Natural killer cell (primary cell): ENCODE data around the gene STAC2. TPM values are rescaled to one million over a fixed set of nuclear protein-coding genes. Genes with fewer than 3 reads are reported as not detected.

Experiments
- ATAC-seq, 3 donors: fragments of 150-1000 bp in 2 of 3; fragments of 200-7000 bp in 1 of 3; cut with Tn5 transposase; 1 replicate in 1 of 3; 2 replicates in 2 of 3; pipeline ENCODE4 v1.10.0; 2021; ENCODE audit warnings: mild to moderate bottlenecking in 2 of 3, moderate library complexity in 2 of 3
- DNase-seq, 2 donors: peaks; one replicate each; pipeline versions ENCODE4 v3.0.0 to v3.0.0-alpha.2; 2013 to 2021; ENCODE audit warnings: mixed read lengths in 1 of 2
- H3K27ac ChIP-seq: one replicate; pipeline ENCODE4 v1.5.1; 2013; ENCODE audit warnings: mild to moderate bottlenecking, low read length
- H3K27me3 ChIP-seq: one replicate; pipeline ENCODE4 v1.6.1; 2013; ENCODE audit warnings: low read length; ENCODE audit not compliant: control insufficient read depth, insufficient read depth
- H3K36me3 ChIP-seq: one replicate; pipeline ENCODE4 v1.6.1; 2013; ENCODE audit warnings: low read length; ENCODE audit not compliant: control insufficient read depth, insufficient read depth
- H3K4me1 ChIP-seq: one replicate; pipeline ENCODE4 v1.6.1; 2013; ENCODE audit warnings: low read length; ENCODE audit not compliant: control insufficient read depth, insufficient read depth
- H3K4me3 ChIP-seq: one replicate; pipeline ENCODE4 v1.5.1; 2013; ENCODE audit warnings: low read length
- H3K9me3 ChIP-seq: one replicate; pipeline ENCODE4 v1.6.1; 2013; ENCODE audit warnings: low read length; ENCODE audit not compliant: control insufficient read depth, insufficient read depth
- H3K27ac Mint-ChIP-seq, 2 donors: one replicate each; pipeline ENCODE4 v1.8.0; 2022; ENCODE audit warnings: mild to moderate bottlenecking in 2 of 2, mixed read lengths in 2 of 2, moderate library complexity in 1 of 2
- H3K27me3 Mint-ChIP-seq, 2 donors: one replicate each; pipeline ENCODE4 v1.8.0; 2022; ENCODE audit warnings: low read depth in 2 of 2, mixed read lengths in 2 of 2
- H3K36me3 Mint-ChIP-seq: one replicate; pipeline ENCODE4 v1.8.0; 2022; ENCODE audit warnings: mixed read lengths
- H3K4me1 Mint-ChIP-seq, 2 donors: one replicate each; pipeline ENCODE4 v1.8.0; 2022; ENCODE audit warnings: mixed read lengths in 2 of 2
- H3K4me3 Mint-ChIP-seq: one replicate; pipeline ENCODE4 v1.8.0; 2022; ENCODE audit warnings: mild to moderate bottlenecking, moderate library complexity, mixed read lengths
- H3K9me3 Mint-ChIP-seq, 2 donors: one replicate each; pipeline ENCODE4 v1.8.0; 2022; ENCODE audit warnings: mixed read lengths in 2 of 2
- CTCF ChIP-seq: fragments of 200-600 bp; IDR thresholded peaks from one replicate; pipeline ENCODE4 v1.8.0; 2022; ENCODE audit warnings: antibody characterized with exemption
- WGBS: methylation state at CpG from one replicate; pipeline ENCODE4 v1.1.7; 2013; ENCODE audit warnings: missing lambda C conversion rate; ENCODE audit not compliant: insufficient coverage; 5-methylcytosine and 5-hydroxymethylcytosine counted together
- intact Hi-C: fragments of 100-400 bp; cut with micrococcal nuclease; formaldehyde crosslinking; loops from one replicate; pipeline ENCODE4 v1.14.2; 2022
- total RNA-seq, 4 donors: library from RNA; stranded (reverse); fragments of 120-200 nt in 1 of 4; gene quantifications; one replicate each; pipeline versions ENCODE4 v1.2.3 to v1.2.4, GENCODE V29; 2013 to 2022

Gene STAC2
- total RNA-seq, 3 donors from 2014 or later (not counting 1 experiment from before 2014, with no cell fraction given): not detected

GRCh38 chr17:39243155-39243554 is 17.4 kb upstream of the STAC2 start:
- no peaks in the 10 kb centered on the region for H3K27me3 ChIP-seq
- H3K27me3 Mint-ChIP-seq: peaks cover 0 to 3% of the 10 kb centered on the region in 2 donors
- H3K27ac Mint-ChIP-seq: no peak overlapping the region
- no peak for TF ChIP-seq CTCF
- WGBS: 85% methylated on average over 8 of the region's 8 CpGs
- intact Hi-C loops: no loop called here
- H3K4me3 ChIP-seq: no peak overlapping the region
- H3K36me3 ChIP-seq: no peaks in the 10 kb centered on the region
- no peak for DNase-seq
- H3K27ac ChIP-seq: no peak overlapping the region
- H3K4me1 Mint-ChIP-seq: peaks cover 16 to 29% of the 10 kb centered on the region in 2 donors
- peaks cover 33% of the 10 kb centered on the region for H3K4me1 ChIP-seq
- no peak overlapping the region for H3K4me3 Mint-ChIP-seq
- no peaks in the 10 kb centered on the region for H3K9me3 Mint-ChIP-seq
- no peaks in the 10 kb centered on the region for H3K9me3 ChIP-seq
- no peaks in the 10 kb centered on the region for H3K36me3 Mint-ChIP-seq
- ATAC-seq: no peak

GRCh38 chr17:39240631-39241030 is 14.9 kb upstream of the STAC2 start:
- 92% methylated on average over 5 of the region's 5 CpGs for WGBS
- peaks cover 0 to 3% of the 10 kb centered on the region in 2 donors for H3K27me3 Mint-ChIP-seq
- DNase-seq: no peak
- no peaks in the 10 kb centered on the region for H3K27me3 ChIP-seq
- H3K4me3 ChIP-seq: no peak overlapping the region
- H3K36me3 Mint-ChIP-seq: no peaks in the 10 kb centered on the region
- peaks cover 42% of the 10 kb centered on the region for H3K4me1 ChIP-seq
- H3K36me3 ChIP-seq: no peaks in the 10 kb centered on the region
- H3K4me3 Mint-ChIP-seq: no peak overlapping the region
- H3K9me3 ChIP-seq: no peaks in the 10 kb centered on the region
- H3K27ac ChIP-seq: no peak overlapping the region
- no peaks in the 10 kb centered on the region for H3K9me3 Mint-ChIP-seq
- intact Hi-C loops: no loop called here
- ATAC-seq: no peak
- H3K27ac Mint-ChIP-seq: no peak overlapping the region
- TF ChIP-seq CTCF: no peak
- H3K4me1 Mint-ChIP-seq: peaks cover 16 to 33% of the 10 kb centered on the region in 2 donors

- intact Hi-C loops: loop anchor here (5.0 kb wide), 1 partner anchor 172 kb away; no protein-coding TSS in a partner anchor
- ATAC-seq (peak; percentile 44 to 57 (median 51)), DNase-seq (peak; percentile 47 to 86)
- Mint-ChIP-seq H3K27me3 (peaks cover 0 to 2% of the 10 kb centered on the region in 2 donors), H3K4me1 (peaks cover 16 to 37% of the 10 kb centered on the region in 2 donors), H3K36me3 (no peaks in the 10 kb centered on the region), H3K27ac (peak overlapping the region in 1 of 2 donors; percentile 90), H3K9me3 (no peaks in the 10 kb centered on the region), H3K4me3 (no peak overlapping the region)
- Histone ChIP-seq H3K4me3 (no peak overlapping the region), H3K9me3 (no peaks in the 10 kb centered on the region), H3K4me1 (peaks cover 39% of the 10 kb centered on the region), H3K27me3 (no peaks in the 10 kb centered on the region), H3K27ac (no peak overlapping the region), H3K36me3 (no peaks in the 10 kb centered on the region)
- 29% methylated on average over 16 of the region's 16 CpGs for WGBS
- TF ChIP-seq CTCF: peak; percentile 58
Measured at GRCh38 chr17:39239640-39240314, 14.0 kb upstream of the STAC2 start.
